ENCODE results near the gene KDM4B. TPM values are rescaled to one million over a fixed set of nuclear protein-coding genes. Genes with fewer than 3 reads are reported as not detected.

Gene KDM4B
- total RNA-seq, 2 donors from 2014 or later: 31.3 to 37.1 TPM

DNA sequence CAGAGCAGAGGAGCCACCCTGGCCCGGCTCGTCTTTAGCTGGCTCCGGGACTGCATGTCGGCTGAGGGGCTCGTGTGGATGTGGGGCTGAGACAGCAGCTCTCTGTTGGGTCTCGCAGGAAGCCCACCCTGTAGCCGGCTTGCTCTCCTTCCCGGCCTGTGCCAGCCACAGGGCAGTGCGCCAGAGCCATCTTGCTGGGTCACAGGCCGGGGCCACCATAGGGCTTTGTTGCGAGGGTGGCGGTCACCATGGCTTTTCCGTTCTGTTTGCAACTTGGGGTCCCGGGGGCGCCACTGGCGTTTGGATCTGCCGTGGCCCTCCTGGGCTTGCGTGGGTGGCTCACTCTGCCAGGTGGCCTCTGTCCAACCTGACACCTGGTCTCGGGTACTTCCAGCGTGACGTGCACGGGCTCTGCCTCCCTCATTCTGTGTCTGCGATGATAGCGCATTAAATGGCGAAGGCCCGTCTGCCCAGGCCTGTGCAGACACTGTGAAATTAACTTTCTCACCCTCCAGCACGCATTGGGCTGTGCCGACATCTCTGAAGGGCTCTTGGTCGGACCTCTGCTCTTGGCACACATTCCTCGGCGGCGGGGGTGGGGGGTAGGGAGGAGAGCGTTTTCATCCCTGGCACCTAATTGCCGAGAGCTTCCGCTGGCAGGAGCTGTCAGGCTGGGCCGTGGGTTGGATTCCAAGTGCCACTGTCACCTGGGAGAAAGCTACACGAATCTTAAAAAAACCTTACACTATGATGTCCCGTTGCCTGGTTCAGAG lies 95.1 kb downstream of the KDM4B start:
- Mint-ChIP-seq H3K36me3 (ENCODE audit: insufficient read depth in 2 of 2) (peaks cover 10 to 18% of the 10 kb centered on the region in 2 donors), H3K9me3 (peaks cover 7% of the 10 kb centered on the region in 2 donors), H3K27me3 (ENCODE audit: low read depth) (no peaks in the 10 kb centered on the region), H3K4me1 (ENCODE audit: low read depth) (no peaks in the 10 kb centered on the region), H3K4me3 (no peak overlapping the region), H3K27ac (no peak overlapping the region)
- DNase-seq: no peak
- no peak for ATAC-seq (replicated peaks in 1 of 2)

DNA sequence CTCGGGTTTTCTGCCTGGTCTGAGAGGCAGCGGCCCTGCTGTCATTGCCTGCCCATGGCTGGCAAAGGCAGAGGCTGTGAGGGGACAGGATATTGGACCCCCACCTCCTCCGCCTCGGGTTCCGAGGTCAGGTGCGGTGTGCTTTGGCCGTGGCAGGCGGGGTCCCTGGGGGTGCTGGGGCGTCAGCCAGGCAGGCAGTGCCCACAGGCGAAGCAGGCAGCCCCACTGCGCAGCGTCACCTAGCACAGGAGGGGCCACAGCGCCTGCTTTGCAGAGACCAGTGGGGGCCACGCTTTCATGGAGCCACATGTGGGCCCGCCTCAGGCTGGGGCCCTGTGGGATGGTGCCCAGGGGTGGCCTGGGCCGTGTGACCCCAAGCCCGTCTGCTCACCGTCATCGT lies 96.0 kb downstream of the KDM4B start:
- peaks cover 10 to 18% of the 10 kb centered on the region in 2 donors for H3K36me3 Mint-ChIP-seq (ENCODE audit: insufficient read depth in 2 of 2)
- no peaks in the 10 kb centered on the region for H3K4me1 Mint-ChIP-seq (ENCODE audit: low read depth)
- H3K27me3 Mint-ChIP-seq (ENCODE audit: low read depth): no peaks in the 10 kb centered on the region
- H3K27ac Mint-ChIP-seq: no peak overlapping the region
- H3K9me3 Mint-ChIP-seq: peaks cover 7% of the 10 kb centered on the region in 2 donors
- DNase-seq (no peak), ATAC-seq (replicated peaks in 1 of 2) (no peak)
- H3K4me3 Mint-ChIP-seq: no peak overlapping the region

DNA sequence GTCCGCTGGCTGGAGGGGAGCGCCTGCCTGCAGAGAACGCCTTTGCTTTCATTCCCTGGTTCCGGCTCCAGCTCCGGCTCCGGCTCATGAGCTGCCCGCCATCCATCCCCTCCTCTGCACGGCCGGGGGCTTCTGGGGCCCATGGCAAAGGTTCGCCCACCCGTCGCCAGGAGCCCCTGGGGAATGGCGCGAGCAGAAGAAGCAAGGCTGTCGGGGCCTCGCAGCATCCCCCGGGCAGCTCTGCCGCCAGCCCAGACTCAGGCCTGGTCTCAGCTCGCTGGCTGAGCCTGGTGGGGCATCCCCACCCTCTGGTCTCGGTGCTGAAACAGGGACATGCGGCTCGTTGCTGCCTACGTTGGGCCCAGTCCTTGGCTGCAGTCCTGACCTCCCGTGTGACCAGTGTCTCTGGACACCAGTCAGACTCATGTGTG lies 96.8 kb downstream of the KDM4B start:
- H3K9me3 Mint-ChIP-seq: peaks cover 7% of the 10 kb centered on the region in 2 donors
- H3K4me3 Mint-ChIP-seq: no peak overlapping the region
- ATAC-seq (replicated peaks in 1 of 2) (no peak), DNase-seq (no peak)
- H3K27me3 Mint-ChIP-seq (ENCODE audit: low read depth): no peaks in the 10 kb centered on the region
- H3K27ac Mint-ChIP-seq: no peak overlapping the region
- no peaks in the 10 kb centered on the region for H3K4me1 Mint-ChIP-seq (ENCODE audit: low read depth)
- peaks cover 10 to 18% of the 10 kb centered on the region in 2 donors for H3K36me3 Mint-ChIP-seq (ENCODE audit: insufficient read depth in 2 of 2)

DNA sequence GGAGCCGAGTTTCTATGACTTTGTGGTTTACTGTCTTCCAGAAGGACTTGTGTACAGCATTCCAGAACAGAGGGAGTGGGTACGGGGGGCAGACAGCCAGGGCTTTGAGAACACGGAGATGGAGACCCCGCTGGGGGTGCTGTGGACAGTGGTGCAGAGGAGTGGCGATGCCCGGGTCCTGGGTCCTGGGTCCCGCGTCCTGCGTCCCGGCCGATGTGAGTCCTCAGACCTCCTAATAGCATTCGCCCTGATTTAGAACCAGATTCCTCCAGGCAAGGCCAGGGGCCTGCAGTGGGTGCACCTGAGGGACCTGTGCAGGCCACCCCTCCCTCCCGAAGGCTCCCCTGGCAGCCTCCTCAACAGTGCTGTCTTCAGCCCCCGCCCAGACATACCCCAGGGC lies 97.9 kb downstream of the KDM4B start:
- H3K36me3 Mint-ChIP-seq (ENCODE audit: insufficient read depth in 2 of 2): peaks cover 9 to 14% of the 10 kb centered on the region in 2 donors
- H3K4me3 Mint-ChIP-seq: no peak overlapping the region
- ATAC-seq (replicated peaks in 1 of 2) (no peak), DNase-seq (no peak)
- H3K4me1 Mint-ChIP-seq (ENCODE audit: low read depth): no peaks in the 10 kb centered on the region
- H3K9me3 Mint-ChIP-seq: peaks cover 7% of the 10 kb centered on the region in 2 donors
- no peak overlapping the region for H3K27ac Mint-ChIP-seq
- H3K27me3 Mint-ChIP-seq (ENCODE audit: low read depth): no peaks in the 10 kb centered on the region

DNA sequence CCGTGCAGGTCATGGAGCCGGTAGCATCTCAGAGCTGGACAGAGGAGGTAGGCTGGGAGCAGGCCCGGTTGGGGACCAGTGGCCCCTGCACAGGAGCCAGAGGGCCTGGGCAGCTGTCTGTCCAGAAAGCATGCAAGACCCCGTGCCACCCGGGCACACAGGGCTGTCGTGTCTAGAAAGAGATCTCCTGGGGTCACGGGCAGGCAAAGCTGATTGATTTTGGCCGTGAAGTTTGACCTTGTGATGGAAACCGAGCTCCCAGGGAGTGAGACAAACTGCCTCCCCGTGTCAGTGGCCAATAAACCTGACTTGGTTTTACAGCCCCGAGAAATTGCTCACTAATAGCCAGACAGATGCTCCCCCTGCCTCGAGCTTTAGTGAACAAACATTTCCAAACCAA lies 98.8 kb downstream of the KDM4B start:
- peaks cover 5 to 7% of the 10 kb centered on the region in 2 donors for H3K36me3 Mint-ChIP-seq (ENCODE audit: insufficient read depth in 2 of 2)
- no peak overlapping the region for H3K27ac Mint-ChIP-seq
- H3K4me3 Mint-ChIP-seq: no peak overlapping the region
- H3K9me3 Mint-ChIP-seq: peaks cover 2 to 4% of the 10 kb centered on the region in 2 donors
- no peaks in the 10 kb centered on the region for H3K27me3 Mint-ChIP-seq (ENCODE audit: low read depth)
- no peak for ATAC-seq (replicated peaks in 1 of 2)
- DNase-seq: no peak
- H3K4me1 Mint-ChIP-seq (ENCODE audit: low read depth): no peaks in the 10 kb centered on the region

DNA sequence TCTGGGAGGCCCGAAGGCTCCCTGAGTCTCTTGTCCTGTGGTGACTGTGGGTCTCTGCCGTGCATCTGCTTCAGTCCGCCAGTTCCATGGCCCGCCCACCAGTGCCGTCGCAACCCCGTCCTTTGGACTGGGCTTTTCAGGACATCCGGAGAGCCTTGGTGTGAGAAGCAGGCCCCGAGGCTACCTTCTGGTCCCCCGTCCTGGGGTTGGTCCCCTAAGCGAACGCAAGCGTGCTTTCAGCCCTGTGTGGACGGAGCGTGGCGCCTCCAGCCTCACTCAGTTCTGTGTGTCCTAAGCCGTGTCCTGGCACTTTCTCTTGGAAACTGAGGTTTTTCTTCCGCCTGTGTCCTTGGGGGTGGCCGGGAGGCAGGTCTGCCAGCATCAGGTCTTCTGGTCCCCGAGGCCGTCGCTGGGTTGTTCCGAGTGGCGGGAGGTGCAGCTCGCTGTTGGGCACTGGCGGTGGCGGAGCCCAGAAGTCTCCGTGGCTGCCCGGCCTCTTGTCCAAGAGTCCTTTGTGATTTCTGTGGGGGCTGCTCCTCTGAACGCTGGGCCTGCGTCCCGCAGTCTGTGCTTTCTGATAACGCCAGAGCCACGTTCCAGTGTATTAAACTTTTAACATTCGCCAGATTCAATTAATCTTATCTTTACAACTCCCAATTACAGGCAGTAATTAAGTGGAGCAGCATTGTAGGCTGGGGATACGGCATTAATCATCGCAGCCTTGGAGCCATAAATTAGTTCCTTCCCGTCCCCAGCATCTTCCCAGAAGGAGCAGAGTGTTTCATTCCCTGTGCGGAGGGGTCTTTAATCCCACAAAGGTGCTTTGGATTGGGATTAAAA lies 99.5 kb downstream of the KDM4B start:
- Mint-ChIP-seq H3K4me1 (ENCODE audit: low read depth) (no peaks in the 10 kb centered on the region), H3K36me3 (ENCODE audit: insufficient read depth in 2 of 2) (no peaks in the 10 kb centered on the region), H3K9me3 (no peaks in the 10 kb centered on the region), H3K27ac (no peak overlapping the region), H3K4me3 (no peak overlapping the region), H3K27me3 (ENCODE audit: low read depth) (no peaks in the 10 kb centered on the region)
- DNase-seq (no peak), ATAC-seq (replicated peaks in 1 of 2) (no peak)

DNA sequence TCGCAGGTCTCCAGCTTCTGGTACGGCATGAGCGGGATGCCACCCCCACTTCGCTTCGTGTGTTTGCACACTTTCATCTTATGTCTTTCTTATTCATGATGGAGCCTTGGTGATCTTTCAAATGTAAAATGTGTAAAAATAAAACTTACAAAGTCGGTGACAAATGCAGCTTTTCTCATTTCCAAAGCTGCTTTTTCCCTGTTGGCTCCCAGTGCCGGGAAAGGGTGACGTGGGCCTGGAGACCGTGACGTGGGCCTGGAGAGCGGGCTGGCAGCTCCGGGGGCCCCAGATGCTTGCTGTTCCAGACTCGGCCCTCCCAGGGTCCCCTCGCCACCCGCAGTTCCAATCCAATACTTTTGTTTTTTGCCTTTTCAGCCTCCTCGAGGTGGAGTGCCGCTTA lies 101.4 kb downstream of the KDM4B start:
- H3K4me1 Mint-ChIP-seq (ENCODE audit: low read depth): peaks cover 4% of the 10 kb centered on the region
- no peak for DNase-seq
- no peak for ATAC-seq (replicated peaks in 1 of 2)
- H3K27ac Mint-ChIP-seq: no peak overlapping the region
- no peaks in the 10 kb centered on the region for H3K36me3 Mint-ChIP-seq (ENCODE audit: insufficient read depth in 2 of 2)
- H3K9me3 Mint-ChIP-seq: no peaks in the 10 kb centered on the region
- no peak overlapping the region for H3K4me3 Mint-ChIP-seq
- H3K27me3 Mint-ChIP-seq (ENCODE audit: low read depth): no peaks in the 10 kb centered on the region

DNA sequence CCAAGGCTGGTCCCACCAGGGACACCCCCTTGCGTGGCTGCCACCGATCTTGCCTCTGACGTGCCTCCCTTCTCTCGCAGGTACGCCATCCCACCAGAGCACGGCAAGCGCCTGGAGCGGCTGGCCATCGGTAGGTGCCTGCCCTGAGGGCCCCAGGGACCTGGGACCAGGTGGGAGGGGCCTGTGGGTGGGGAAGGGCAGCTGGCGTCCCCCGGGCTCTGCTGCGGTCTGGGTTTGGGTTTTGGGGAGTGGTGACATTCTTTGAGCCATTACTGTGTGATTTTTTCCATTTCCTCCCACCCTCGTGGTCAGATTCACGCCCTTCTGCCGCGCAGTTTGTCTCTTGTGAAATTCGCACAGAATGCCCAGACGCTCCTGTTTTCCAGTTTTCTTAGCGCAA lies 102.0 kb downstream of the KDM4B start:
- Mint-ChIP-seq H3K27me3 (ENCODE audit: low read depth) (no peaks in the 10 kb centered on the region), H3K27ac (no peak overlapping the region), H3K4me3 (no peak overlapping the region), H3K36me3 (ENCODE audit: insufficient read depth in 2 of 2) (no peaks in the 10 kb centered on the region), H3K9me3 (no peaks in the 10 kb centered on the region), H3K4me1 (ENCODE audit: low read depth) (peaks cover 4% of the 10 kb centered on the region)
- DNase-seq (no peak), ATAC-seq (replicated peaks in 1 of 2) (no peak)

DNA sequence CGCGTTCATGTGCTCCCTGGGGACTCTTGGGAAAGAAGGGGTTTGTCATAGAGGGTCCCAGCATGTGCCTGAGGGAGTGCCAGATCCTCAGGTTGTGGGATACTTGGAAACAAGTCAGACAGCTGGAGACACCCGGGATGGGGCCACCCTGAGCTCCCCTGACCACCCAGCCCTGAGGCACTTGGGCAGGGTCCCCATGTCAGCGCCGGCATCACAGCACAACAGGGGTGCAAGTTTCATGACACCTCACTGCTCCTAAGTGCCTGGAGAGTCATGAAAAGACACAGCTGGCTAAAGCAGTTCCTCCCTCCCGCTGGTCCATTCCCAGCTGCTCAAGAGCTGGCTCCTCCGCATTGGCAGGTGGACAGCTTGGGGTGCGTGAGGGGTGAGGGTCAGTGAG lies 102.7 kb downstream of the KDM4B start:
- DNase-seq (no peak), ATAC-seq (replicated peaks in 1 of 2) (no peak)
- peaks cover 4% of the 10 kb centered on the region for H3K4me1 Mint-ChIP-seq (ENCODE audit: low read depth)
- no peak overlapping the region for H3K27ac Mint-ChIP-seq
- no peaks in the 10 kb centered on the region for H3K36me3 Mint-ChIP-seq (ENCODE audit: insufficient read depth in 2 of 2)
- H3K9me3 Mint-ChIP-seq: no peaks in the 10 kb centered on the region
- no peaks in the 10 kb centered on the region for H3K27me3 Mint-ChIP-seq (ENCODE audit: low read depth)
- H3K4me3 Mint-ChIP-seq: no peak overlapping the region

DNA sequence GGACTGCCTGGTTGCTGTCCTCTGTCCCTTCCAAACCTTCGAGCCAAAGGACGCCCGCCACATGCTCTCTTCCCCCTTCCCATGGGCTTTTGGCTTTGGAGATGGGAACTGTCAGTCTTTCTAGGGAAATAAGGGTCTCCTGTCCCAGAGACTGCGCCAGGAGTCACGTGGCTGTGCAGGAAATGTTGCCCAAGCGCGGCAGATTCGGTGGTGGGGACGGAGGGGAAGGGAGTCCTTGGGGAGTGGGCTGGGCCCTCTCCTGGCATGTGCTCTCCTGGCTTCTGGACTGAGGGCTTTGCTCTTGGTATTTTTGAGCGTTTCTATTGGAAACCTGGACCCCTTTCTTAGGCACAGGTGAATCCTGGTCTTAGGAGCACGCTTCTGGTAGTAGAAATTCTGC lies 103.2 kb downstream of the KDM4B start:
- ATAC-seq (replicated peaks in 1 of 2): no peak
- H3K4me3 Mint-ChIP-seq: no peak overlapping the region
- H3K4me1 Mint-ChIP-seq (ENCODE audit: low read depth): peaks cover 4% of the 10 kb centered on the region
- no peak overlapping the region for H3K27ac Mint-ChIP-seq
- no peaks in the 10 kb centered on the region for H3K36me3 Mint-ChIP-seq (ENCODE audit: insufficient read depth in 2 of 2)
- no peaks in the 10 kb centered on the region for H3K27me3 Mint-ChIP-seq (ENCODE audit: low read depth)
- no peak for DNase-seq
- no peaks in the 10 kb centered on the region for H3K9me3 Mint-ChIP-seq

DNA sequence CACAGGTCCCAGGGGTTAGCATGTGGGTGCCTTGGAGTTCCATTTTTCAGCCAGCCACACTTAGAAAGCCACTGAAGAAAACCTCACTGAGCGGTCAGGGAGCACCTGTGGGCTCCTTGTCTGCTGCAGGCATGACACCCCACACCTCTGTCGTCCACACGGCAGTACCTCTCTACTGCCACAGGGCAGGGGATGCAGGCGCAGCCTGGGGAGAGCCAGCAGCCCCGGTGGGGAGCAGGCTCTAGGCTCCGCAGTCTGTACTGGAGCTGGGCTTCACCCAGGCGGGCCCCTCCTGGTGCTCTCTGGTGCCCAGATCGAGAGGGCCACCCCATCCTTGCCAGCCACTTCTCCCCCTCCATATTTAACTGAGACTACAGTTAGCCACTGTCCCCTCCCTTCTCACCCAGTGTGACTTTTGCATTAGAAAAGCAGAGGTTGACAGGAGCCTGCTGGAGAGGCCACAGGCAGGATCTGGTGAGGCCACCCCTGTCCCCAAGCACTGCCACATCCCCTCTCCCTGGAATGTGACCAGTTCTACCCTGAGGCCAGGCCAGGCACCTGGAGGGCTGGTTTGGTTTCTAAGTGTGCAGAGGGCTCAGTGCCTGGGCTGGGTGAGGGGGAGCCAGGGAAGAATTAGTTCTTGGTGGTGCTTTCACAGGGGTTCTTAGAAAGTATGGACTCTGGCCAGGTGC lies 104.4 kb downstream of the KDM4B start:
- ATAC-seq (replicated peaks in 1 of 2) (peak in 1 of 2 donors; percentile 24), DNase-seq (no peak)
- Mint-ChIP-seq H3K4me1 (ENCODE audit: low read depth) (peaks cover 4% of the 10 kb centered on the region), H3K27ac (no peak overlapping the region), H3K9me3 (no peaks in the 10 kb centered on the region), H3K4me3 (no peak overlapping the region), H3K36me3 (ENCODE audit: insufficient read depth in 2 of 2) (no peaks in the 10 kb centered on the region), H3K27me3 (ENCODE audit: low read depth) (no peaks in the 10 kb centered on the region)

DNA sequence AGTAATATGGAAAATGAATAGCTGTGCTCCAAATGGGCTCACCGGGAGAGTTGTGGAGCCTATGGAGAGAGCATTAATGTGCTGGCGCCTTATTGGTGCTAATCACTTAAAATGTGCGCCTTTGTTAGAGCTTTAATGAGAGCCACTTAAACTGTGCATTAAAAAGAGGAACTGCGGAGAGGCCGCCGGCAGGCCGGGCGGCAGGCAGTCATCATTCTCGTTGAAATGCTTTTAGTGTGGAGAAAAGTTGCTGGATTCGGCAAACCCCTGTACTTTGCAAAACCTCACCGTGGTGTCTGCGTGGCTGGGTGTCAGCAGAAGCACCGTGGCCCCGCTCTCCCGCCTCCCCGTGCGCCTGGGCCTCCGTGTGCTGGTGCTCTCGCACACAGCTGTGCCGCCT lies 105.5 kb downstream of the KDM4B start:
- H3K4me3 Mint-ChIP-seq: no peak overlapping the region
- DNase-seq (no peak), ATAC-seq (replicated peaks in 1 of 2) (no peak)
- H3K27me3 Mint-ChIP-seq (ENCODE audit: low read depth): no peaks in the 10 kb centered on the region
- H3K36me3 Mint-ChIP-seq (ENCODE audit: insufficient read depth in 2 of 2): no peaks in the 10 kb centered on the region
- H3K4me1 Mint-ChIP-seq (ENCODE audit: low read depth): peaks cover 4% of the 10 kb centered on the region
- no peaks in the 10 kb centered on the region for H3K9me3 Mint-ChIP-seq
- H3K27ac Mint-ChIP-seq: no peak overlapping the region

DNA sequence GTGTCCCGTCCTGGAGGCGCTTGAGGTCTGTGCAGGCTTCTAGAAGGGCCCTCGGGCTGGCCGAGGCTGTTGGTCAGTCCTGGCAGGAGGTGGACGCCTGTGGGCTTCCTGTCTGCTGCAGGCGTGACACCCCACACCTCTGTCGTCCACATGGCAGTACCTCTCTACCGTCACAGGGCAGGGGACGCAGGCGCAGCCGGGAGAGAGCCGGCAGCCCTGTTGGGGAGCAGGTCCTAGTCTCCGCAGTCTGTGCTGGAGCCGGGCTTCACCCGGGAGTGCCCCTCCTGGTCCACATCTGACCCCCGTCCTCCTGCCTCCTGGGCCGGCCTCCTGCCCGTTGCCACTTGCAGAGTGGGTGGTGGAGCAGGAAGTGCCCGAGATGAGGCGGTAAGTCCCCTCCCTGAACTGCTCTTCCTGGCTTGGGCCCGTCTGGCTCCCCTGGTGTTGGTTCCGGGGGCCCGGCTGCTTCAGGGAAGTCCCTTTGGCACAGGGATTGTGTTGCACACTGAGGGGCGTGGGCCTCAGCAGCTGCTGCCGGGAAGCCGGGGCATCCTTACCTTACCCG lies 106.0 kb downstream of the KDM4B start:
- Mint-ChIP-seq H3K9me3 (no peaks in the 10 kb centered on the region), H3K36me3 (ENCODE audit: insufficient read depth in 2 of 2) (no peaks in the 10 kb centered on the region), H3K4me1 (ENCODE audit: low read depth) (peaks cover 4% of the 10 kb centered on the region), H3K4me3 (no peak overlapping the region), H3K27ac (no peak overlapping the region), H3K27me3 (ENCODE audit: low read depth) (no peaks in the 10 kb centered on the region)
- DNase-seq (no peak), ATAC-seq (replicated peaks in 1 of 2) (peak in 1 of 2 donors; percentile 32)
